ENCODE results near the gene PRR7.

Gene PRR7

DNA sequence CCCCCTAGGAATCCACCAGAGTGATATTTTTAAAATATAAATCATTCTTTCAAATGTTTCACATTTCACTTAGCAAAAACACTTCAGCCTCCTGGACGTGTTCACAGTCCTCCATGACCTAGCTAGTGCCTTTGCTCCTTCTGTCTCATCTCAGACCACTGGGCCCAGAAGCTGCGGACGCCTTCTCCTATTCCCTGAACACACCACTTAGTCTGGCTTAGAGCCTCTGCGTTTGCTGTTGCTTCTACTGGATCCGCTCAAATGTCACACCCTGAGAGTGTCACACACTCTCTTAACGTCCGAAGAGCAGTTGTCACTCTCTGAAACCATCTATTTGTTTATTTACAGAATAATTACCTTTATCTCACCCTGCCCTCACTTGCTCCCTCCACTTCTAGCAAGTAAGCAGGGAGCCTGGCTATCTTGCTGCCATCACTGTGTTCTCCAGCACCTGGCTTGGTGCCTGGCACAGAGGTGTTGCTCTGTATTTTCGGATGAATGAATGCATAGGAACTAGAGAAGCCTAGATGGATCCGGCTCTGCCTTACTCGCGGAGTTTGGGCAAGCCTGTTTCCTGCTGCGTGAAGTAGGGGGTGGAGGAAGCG lies 21.3 kb upstream of the PRR7 start:
- no peak for DNase-seq

DNA sequence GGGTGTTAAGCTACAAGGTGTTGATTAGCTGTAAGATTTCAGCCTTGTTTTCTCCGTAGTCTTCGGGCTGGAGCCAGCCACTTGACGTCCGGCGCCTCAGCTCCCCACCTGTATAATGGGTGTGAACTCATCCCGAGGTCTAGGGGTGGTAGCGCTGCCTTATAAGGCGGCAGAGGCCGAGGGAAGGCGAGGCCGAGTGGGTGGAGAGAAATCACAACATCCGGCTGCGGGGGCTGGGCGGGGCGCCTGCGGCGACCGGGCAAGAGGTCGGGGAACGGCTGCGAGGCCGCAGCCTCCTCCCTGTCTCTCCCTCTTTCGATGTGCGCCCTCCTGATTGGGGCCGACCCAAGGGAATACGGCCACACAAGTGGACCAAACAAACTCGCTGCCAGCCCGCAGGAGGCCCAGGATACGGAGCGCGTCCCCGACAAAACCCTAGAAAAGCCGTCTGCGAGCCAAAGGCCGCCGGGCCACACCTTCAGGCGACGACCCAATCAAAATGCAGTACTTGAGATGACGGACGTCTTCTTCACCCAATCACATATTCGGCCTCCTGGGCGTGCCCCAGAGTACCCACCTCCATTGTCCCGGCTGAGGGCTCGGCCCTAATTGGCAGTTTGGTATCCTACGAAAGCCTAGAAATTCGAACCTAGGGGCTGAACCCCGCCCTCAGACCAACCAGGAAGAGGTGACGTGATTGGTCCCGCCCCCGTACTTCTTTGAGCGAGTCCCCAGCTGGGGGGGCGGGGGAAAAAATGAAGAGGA lies 20.6 kb upstream of the PRR7 start:
- DNase-seq: peak; percentile 99

DNA sequence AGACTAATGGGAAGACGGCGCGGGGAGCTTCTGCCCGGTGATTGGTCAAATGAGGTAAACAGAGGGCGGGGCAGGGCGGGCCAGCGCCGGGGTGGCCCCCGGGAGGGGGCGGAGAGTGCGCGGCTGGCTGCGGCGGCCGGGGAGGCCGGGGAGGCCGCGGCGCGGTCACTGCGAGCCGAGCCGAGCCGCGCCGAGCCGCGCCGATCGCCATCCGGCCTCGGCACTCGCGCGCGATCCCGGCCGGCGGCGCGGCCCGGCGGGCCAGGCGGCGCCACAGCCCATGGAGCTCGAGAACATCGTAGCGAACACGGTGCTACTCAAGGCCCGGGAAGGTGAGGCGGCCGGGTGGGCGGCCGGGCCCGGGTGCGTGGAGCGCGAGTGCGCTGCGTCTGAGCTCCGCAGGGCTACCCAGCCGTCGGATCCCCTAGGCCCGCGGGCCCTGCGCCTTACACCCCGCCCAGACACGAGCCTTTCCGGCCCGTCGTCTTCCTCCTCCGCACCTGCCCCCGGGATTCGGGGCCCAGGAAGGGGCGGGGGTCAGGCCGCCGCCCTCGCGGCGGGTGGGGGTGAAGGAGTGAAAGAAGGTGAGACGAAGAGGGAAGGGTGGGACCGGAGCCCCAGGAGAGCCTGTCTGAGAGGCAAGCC lies 19.9 kb upstream of the PRR7 start, which contains the start of gene GRK6:
GRK6 (plus strand) TSS at position 111 of the 645 bp plus-strand sequence; CDS start at position 281, 170 bp downstream.
- no peak for DNase-seq

DNA sequence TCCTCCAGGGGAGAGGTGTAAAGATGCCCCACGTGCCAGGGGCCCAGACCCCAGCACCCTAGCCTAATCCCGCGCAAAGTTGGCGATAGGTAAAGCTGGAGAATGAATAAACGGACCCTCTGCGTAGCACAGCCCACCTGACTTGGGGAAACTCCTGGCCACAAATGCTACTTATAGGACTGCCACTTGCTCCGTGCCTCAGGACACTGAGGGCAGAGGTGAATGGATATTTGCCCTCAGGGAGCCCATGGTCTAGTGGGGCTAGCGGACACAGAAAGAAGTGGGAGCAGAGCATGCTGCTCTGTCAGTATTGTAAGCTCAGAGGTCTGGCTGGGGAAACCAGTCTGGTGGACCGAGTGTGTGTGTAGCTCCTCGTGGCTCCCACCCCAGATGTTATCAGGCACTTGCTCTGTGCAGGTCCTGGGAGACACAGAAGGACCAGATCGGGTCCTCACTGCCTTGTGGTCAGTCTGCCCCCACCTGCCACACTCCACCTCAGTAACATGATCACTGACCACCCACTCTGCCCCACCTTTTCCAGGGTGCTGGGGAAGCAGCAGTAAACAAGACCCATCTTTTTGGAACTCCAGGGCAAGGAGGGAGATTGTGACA lies 19.3 kb upstream of the PRR7 start:
- no peak for DNase-seq

DNA sequence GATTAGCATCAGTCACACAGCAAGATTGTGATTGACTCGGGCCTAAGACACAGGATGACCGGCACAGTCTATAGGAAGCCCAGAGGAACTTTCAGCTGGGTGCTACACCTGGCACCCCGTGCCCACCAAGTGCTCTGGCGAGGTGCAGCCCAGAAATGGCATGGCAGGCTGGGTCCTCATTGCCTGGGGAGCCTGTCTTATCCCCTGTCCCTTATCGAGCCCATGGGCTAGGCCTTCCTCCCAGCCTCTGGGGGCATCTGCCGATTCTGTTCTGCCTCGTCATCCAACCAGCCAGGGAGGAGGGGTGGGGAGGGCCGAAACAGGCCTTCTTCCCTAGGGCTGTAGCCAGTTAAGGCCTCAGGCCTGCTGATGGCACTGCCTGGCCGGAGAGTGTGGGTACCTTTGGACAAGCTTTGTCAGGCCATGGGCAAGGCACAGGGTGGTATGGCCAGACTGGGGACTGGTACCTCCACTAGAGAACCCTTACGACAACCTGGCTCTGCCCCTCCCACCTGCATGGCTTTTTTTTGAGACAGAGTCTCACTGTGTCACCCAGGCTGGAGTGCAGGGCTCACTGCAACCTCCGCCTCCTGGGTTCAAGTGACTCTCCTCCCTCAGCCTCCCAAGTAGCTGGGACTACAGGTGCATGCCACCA lies 18.6 kb upstream of the PRR7 start:
- DNase-seq: no peak

DNA sequence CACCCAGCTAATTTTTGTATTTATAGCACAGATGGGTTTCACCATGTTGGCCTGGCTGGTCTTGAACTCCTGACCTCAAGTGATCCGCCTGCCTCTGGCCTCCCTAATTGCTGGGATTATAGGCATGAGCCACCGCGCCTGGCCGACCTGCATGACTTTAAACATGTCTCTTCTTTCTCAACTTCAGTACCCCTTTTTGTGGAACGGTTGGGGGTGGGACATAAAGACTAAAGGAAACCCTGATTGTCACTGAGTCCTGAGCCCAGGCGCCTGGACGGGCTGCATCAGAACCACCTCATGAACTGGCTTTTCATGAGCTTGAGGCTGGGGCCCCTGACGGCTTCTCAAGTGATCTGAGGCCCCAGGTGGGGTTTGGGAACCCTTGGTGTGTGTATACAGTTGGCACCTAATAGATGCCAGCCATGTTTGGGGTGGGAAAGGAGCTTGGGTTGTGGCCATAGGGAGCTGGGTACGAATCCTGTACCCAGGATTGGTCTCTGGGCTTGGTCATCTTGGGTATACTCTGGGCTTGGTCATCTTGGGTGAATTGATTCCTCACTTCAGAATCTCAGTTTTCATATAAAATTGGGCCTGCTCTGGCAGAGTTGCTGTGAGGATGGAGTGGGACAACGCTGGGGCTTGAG lies 17.9 kb upstream of the PRR7 start:
- DNase-seq: no peak

DNA sequence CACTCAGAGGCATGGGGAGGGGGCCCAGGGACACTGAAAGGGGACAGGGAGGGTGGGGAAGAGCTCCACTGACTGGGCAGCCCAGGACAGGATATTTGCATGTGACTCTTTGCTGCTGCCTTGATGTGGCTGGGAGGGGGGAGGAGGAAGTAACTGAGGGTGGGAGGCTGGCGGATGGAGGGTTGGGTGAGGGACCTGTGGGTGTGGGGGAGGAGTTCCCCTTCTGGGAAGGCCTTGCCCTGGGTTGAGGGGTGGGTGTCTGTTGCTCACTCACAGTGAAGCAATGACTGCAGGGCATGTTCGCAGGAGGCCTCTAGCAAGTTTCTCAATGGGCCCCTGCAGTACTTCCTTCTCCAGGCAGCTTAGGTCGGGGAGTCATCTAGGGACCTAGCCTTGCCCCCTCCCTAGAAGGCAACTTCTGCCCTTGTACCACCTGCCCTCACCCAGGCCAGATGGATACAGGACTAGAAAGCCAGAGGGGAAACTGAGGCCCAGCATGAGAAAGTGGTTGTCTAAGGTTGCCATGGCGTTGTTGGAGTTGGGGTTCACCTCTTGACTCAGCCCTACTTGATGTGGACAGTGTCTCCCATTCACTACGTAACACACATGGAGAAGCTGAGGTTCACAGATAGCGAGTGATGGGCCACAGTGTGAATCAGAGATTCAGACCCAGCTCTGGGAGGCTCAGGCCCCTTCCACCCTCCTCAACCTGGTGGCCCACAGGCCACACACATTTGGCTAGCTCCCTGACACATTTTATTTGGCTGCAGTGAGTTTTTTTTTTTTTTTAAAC lies 17.2 kb upstream of the PRR7 start:
- DNase-seq: no peak

DNA sequence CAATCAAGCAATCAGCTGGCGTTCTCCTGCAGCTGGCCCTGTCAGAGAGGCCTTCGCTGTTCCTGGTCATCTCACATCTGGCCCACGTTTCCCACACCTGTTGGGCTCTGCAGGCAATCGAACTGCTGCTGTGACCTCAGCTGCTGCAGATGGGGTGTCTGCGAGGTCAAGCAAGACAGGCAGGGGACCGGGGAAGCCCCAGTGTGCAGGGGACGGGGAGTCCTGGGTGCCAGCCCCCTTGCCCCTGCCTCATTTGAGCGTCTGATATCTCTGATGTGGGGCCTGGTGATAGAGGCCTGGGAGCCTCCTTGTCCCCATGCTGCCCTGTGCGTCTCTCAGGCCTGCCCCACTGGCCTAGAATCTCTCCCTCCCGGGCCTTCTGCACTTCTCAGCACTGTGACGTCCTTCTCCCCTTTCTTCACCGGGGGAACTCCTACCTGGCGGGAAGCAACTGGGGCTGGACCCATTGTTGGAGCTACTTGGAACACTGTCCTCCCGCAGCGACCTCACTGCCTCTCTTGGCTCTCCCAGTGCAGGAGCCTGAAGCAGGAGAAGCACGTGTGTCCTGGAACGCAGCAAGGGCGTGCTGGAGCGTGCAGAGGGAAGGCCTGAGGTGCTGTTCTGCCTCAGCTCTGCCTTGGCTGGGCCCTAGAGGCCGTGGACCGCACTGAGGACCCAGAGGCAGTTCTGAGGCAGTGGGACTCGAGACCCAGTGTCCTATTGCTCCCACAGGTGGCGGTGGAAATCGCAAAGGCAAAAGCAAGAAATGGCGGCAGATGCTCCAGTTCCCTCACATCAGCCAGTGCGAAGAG lies 16.3 kb upstream of the PRR7 start:
- no peak for DNase-seq

DNA sequence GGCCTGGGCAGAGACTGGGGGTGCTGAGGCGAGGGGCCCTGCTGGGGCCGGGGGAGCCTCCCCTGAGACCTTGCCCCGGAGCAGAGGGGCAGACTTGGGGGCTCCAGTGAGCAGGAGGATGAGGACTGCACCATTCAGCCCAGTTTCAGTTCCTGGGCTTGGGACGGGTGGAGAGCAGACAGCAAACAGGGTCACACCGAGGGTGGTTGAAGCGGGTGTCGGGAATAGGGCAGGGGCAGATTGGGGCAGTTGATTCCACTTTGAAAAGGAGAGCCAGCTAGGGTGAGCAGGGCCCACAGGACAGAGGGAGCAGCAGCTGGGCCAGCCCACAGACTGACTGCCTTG lies 15.7 kb upstream of the PRR7 start:
- no peak for DNase-seq

DNA sequence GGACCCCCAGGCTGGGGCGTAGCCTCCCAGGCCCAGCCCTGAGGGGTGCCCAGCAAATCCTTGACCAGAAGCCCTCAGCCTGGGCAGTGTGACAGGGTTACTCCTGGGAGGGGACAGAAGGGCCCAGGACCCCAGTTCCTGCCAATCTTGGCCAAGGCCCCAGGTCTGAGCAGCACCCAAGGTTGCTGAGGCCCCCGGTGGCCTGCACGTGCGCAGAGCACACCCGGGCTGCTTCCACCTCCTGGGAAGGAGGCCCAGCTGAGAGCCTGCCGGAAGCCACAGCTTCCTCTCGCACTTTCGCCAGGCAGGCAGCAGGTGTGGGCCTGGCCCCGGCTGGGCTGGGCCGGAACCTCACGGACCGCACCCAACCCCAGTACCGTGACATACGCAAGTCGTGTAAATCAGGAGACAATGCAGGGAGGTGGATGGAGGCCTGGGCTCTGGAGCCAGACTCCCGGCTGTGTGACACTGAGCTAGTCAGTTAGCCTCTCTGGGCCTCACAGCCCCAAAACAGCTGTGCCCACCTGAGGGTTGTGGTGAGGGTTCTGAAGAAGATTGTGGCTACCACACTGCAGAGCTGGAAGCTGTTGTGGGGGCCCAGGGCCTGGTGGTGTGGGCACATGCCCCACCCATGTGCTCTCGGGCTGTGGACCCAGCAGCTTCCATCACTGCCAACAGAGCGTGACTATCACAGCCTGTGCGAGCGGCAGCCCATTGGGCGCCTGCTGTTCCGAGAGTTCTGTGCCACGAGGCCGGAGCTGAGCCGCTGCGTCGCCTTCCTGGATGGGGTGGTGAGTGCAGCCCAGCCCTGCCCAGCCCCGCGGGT lies 15.1 kb upstream of the PRR7 start:
- DNase-seq: no peak

DNA sequence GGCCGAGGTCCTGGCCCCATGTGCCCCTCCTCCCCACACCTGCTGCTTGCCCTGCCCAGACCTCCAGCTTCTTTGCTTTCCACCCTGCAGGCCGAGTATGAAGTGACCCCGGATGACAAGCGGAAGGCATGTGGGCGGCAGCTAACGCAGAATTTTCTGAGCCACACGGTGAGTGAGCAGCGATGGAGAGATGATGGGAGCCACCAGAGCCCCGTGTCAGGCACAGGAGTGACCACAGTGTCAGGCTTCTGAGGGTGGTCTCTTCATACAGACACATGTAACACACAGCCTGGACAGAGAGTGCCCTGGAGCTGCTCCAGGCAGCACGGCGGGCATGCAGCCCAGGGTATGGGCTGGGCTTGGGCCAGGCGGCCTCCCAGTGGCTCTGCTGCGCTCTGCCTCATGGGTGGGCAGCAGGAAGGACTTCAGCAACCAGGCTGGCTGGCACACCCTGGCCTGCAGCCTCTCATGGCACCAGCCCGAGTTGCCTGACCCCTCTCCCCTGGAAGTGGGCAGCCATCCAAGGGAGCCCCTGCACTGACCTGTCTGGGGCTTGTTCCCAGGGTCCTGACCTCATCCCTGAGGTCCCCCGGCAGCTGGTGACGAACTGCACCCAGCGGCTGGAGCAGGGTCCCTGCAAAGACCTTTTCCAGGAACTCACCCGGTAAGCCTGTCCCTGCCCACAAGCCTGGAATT lies 14.3 kb upstream of the PRR7 start:
- no peak for DNase-seq

DNA sequence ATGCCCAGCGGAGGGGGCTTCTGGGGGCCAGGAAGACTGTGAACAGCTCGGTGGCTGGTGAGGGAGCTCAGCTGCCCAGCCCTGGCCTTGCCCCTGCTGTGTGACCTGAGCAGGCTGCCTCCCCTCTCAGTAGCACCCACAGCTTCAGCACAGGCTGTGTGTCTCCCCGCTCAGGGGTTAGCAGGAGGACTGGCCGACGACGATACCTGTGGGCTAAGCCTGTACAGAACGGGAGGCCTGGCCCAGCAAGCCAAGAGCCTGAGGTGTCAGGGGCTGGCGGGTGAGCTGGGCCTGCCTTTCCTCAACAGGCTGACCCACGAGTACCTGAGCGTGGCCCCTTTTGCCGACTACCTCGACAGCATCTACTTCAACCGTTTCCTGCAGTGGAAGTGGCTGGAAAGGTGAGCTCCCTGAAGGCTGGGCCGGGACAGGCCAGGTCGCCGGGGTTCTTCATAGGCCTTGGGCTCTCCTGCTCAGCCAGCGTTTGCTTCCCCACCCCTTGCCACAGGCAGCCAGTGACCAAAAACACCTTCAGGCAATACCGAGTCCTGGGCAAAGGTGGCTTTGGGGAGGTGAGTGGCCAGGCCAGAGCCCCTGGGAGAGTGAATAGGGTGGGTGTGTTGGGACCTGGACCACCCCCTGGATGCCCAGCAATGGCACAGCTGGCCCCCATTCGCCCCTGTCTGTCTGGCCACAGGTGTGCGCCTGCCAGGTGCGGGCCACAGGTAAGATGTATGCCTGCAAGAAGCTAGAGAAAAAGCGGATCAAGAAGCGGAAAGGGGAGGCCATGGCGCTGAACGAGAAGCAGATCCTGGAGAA lies 13.6 kb upstream of the PRR7 start:
- DNase-seq: no peak

DNA sequence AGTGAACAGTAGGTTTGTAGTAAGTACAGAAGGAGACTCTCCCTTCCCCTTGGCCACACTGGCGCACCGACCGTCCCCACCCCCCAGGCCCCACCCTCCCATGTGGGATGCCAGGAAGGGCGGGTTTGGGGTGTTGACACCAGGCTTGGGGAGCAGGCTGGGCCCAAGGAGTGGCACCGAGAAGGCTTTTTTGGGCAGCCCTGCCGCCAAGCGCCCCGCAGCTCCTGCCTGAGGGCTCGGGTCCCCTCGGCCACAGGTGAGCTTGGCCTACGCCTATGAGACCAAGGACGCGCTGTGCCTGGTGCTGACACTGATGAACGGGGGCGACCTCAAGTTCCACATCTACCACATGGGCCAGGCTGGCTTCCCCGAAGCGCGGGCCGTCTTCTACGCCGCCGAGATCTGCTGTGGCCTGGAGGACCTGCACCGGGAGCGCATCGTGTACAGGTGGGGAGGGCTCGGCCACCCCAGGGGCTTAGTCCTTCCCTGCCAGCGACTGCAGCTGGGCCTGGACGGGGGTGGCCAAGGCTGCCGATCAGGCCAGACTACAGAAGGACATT lies 12.9 kb upstream of the PRR7 start:
- no peak for DNase-seq

DNA sequence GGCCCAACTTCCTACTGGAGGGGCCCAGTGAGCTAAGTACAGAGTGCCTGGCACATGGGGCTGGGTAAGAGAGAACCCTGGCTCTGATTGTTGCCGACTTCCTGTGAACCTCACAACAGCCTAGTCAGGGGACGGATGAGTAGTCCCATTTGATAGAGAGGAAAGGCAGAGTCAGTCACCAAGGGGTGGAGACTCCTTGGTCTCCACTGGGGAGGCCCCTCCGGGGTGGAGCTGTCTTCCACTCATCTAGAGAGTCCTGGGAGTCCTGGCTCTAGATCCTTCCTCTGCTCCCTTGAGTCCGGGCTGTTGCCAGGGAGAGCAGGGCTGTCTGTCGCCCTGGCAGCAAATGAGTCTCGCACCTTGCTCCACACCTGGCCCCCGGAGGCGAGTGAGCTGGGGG lies 12.2 kb upstream of the PRR7 start:
- DNase-seq: no peak

DNA sequence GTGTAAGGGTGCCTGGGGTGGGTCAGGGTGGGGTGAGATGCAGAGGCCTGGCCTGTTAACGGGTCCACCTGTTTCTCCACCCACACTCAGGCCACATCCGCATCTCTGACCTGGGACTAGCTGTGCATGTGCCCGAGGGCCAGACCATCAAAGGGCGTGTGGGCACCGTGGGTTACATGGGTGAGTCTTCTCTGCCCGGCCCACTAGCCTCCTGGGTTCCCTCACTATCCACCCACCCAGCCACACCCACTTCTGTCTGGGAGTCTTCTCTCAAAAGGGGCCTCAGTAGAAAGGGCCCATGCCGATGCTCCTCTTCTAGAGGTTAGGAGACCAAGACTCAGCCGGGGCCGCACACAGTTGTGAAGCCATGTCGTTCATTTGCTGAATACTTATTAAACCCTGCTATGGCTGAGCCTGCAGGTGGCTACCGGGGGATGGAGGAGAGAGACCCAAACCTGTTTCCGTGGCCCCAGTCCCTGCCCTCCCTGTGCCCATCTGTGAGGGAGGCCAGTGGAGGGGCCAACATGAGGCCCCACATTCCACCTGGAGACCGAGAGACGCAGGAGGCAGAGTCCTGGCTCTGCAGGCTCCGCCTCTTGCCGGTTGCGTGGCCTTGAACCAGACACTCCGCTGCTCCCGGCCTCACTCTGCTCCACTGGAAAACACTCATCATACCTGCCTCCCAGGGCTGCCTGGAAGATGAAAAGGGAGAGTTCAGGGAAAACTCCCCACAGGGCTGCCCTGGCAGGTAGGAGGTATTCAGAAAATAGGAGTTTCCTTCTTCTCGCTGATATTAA lies 11.5 kb upstream of the PRR7 start:
- DNase-seq: no peak

DNA sequence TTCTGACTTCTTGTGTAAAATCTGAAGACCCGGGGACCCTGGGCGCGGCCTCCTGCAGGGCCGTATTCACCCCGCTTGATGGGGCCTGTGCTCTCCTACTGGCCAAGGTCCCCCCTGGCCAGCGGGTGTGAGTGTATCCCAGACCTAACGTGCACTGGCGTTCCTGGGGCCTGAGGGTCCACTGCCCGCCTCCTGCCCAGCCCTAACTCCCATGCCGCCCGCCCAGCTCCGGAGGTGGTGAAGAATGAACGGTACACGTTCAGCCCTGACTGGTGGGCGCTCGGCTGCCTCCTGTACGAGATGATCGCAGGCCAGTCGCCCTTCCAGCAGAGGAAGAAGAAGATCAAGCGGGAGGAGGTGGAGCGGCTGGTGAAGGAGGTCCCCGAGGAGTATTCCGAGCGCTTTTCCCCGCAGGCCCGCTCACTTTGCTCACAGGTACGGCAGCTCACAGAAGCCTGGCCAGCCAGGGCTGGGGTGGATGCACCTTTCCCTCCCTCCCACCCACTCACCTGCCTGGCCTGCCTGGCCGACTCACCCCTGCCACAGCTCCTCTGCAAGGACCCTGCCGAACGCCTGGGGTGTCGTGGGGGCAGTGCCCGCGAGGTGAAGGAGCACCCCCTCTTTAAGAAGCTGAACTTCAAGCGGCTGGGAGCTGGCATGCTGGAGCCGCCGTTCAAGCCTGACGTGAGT lies 10.6 kb upstream of the PRR7 start:
- DNase-seq: no peak

DNA sequence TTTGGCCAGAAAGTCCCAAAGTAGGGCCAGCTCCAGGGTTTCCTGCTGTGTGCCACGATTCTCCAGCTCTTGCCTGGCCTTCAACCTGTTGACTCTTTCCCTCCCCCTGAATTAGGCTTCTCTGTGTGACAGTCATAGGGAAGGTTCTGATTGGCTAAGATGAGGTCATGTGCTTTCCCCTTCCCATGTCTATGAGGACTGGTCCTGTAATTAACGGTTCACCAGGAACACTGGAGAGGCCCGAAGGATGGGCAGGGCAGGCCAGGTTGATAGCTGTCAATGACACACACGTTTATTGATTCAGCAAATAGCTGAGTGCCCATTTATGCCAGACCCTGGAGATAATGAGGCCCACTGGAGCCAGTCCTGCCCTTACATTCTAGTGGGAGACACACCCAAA lies 9.0 kb upstream of the PRR7 start:
- DNase-seq: no peak

Data from NCI-H446 treated with DMSO at 0.1 percent for 48 hours (cell line).